HG03460 (cell line): ENCODE measurements around the gene WDFY3.

Experiments used
- ATAC-seq: cut with Tn5 transposase; IDR thresholded peaks from one replicate; pipeline ENCODE4 v1.9.1; 2021; ENCODE audit not compliant: unreplicated experiment

The WDFY3 gene

GRCh38 chr4:84799318-84799717 lies 167.2 kb downstream of the WDFY3 start:
- no peak for ATAC-seq

GRCh38 chr4:84796394-84796793 lies 170.1 kb downstream of the WDFY3 start:
- ATAC-seq = no peak

GRCh38 chr4:84792366-84793301 lies 173.9 kb downstream of the WDFY3 start:
- no peak for ATAC-seq

GRCh38 chr4:84790769-84791565 lies 175.5 kb downstream of the WDFY3 start:
- no peak for ATAC-seq

GRCh38 chr4:84786478-84786877 lies 180.0 kb downstream of the WDFY3 start:
- ATAC-seq = no peak

- ATAC-seq = no peak
Observed at GRCh38 chr4:84782517-84782916, 184.0 kb downstream of the WDFY3 start.

- ATAC-seq = no peak
Observed at GRCh38 chr4:84780719-84781118, 185.8 kb downstream of the WDFY3 start.

- no peak for ATAC-seq
Observed at GRCh38 chr4:84778041-84778440, 188.4 kb downstream of the WDFY3 start.

- ATAC-seq = no peak
Observed at GRCh38 chr4:84767168-84767567, 199.3 kb downstream of the WDFY3 start.

- no peak for ATAC-seq
Observed at GRCh38 chr4:84753321-84753972, 213.0 kb downstream of the WDFY3 start.

- ATAC-seq = no peak
Observed at GRCh38 chr4:84751707-84752106, 214.8 kb downstream of the WDFY3 start.

GRCh38 chr4:84750960-84751283 lies 215.6 kb downstream of the WDFY3 start:
- no peak for ATAC-seq

GRCh38 chr4:84750260-84750959 lies 216.1 kb downstream of the WDFY3 start:
- no peak for ATAC-seq

- ATAC-seq = no peak
Observed at GRCh38 chr4:84740057-84740456, 226.4 kb downstream of the WDFY3 start.

GRCh38 chr4:84738622-84739021 lies 227.9 kb downstream of the WDFY3 start:
- ATAC-seq = no peak

- no peak for ATAC-seq
Observed at GRCh38 chr4:84737656-84738055, 228.8 kb downstream of the WDFY3 start.

GRCh38 chr4:84734037-84734436 lies 232.5 kb downstream of the WDFY3 start:
- no peak for ATAC-seq

GRCh38 chr4:84733343-84734033 lies 233.0 kb downstream of the WDFY3 start:
- no peak for ATAC-seq

GRCh38 chr4:84730375-84730774 lies 236.1 kb downstream of the WDFY3 start:
- ATAC-seq = no peak

GRCh38 chr4:84727491-84727890 lies 239.0 kb downstream of the WDFY3 start:
- no peak for ATAC-seq
